Endothelial cell (in vitro differentiated cells): ENCODE results near the gene SORCS3. TPM values are rescaled to one million over a fixed set of nuclear protein-coding genes. Genes with fewer than 3 reads are reported as not detected.

ENCODE experiments used
- DNase-seq: peaks from one replicate; pipeline ENCODE4 v3.0.0; 2021; ENCODE audit warnings: low spot score
- H3K27ac Mint-ChIP-seq: one replicate; pipeline ENCODE4 v1.8.0; 2021; ENCODE audit warnings: mixed read lengths, inconsistent platforms; ENCODE audit not compliant: unreplicated experiment
- H3K27me3 Mint-ChIP-seq: one replicate; pipeline ENCODE4 v1.8.0; 2021; ENCODE audit warnings: mild to moderate bottlenecking, moderate library complexity, mixed read lengths, inconsistent platforms; ENCODE audit not compliant: unreplicated experiment
- H3K36me3 Mint-ChIP-seq: one replicate; pipeline ENCODE4 v1.8.0; 2021; ENCODE audit warnings: mild to moderate bottlenecking, low read depth, mixed read lengths, inconsistent platforms; ENCODE audit not compliant: unreplicated experiment
- H3K4me1 Mint-ChIP-seq: one replicate; pipeline ENCODE4 v1.8.0; 2021; ENCODE audit warnings: mild to moderate bottlenecking, mixed read lengths, inconsistent platforms; ENCODE audit not compliant: unreplicated experiment
- H3K4me3 Mint-ChIP-seq: one replicate; pipeline ENCODE4 v1.8.0; 2021; ENCODE audit warnings: mild to moderate bottlenecking, mixed read lengths, inconsistent platforms; ENCODE audit not compliant: unreplicated experiment
- H3K9me3 Mint-ChIP-seq: one replicate; pipeline ENCODE4 v1.8.0; 2021; ENCODE audit warnings: mixed read lengths, inconsistent platforms; ENCODE audit not compliant: unreplicated experiment
- CTCF ChIP-seq: fragments of 200-600 bp; sonication (generic); IDR thresholded peaks from one replicate; pipeline ENCODE4 v1.5.0; 2021; ENCODE audit warnings: antibody characterized with exemption; ENCODE audit not compliant: unreplicated experiment
- total RNA-seq: library from RNA; stranded (reverse); fragmentation: NEBNext Ultra II Directional; extraction: Animal tissue kit (Norgen Biotek cat#: 25700); gene quantifications from one replicate; pipeline ENCODE4 v1.2.1, GENCODE V29; 2021; ENCODE audit not compliant: unreplicated experiment

SORCS3 gene
- total RNA-seq, 1 donor from 2014 or later: not detected

- H3K27me3 Mint-ChIP-seq: no peaks in the 10 kb centered on the region
- H3K36me3 Mint-ChIP-seq: no peaks in the 10 kb centered on the region
- DNase-seq: no peak
- H3K4me3 Mint-ChIP-seq: no peak overlapping the region
- H3K4me1 Mint-ChIP-seq: no peaks in the 10 kb centered on the region
- H3K27ac Mint-ChIP-seq: no peak overlapping the region
- no peak for TF ChIP-seq CTCF
- H3K9me3 Mint-ChIP-seq: no peaks in the 10 kb centered on the region
These were observed 504.6 kb downstream of the SORCS3 start for GRCh38 chr10:105145711-105146110.

DNA sequence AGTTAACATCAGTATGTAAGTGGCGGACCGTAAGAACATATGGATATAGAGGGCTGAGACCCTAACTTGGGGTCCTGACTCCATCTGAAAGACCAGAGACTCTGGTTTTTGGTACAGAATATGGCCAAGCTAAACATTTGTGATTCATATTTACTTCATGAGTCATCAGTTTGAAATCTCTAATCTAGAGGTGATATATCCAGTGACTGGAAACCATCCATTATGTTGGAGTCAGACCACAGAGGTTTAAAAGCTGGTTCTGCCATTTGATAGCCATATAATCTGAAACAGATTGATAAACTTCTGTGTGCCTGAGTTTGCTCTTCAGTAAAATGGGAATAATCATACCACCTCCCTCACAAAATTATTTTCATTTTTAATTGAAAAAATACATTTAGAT is 505.3 kb downstream of the SORCS3 start:
- Mint-ChIP-seq H3K4me3 (no peak overlapping the region), H3K9me3 (no peaks in the 10 kb centered on the region), H3K27me3 (no peaks in the 10 kb centered on the region), H3K4me1 (no peaks in the 10 kb centered on the region), H3K36me3 (no peaks in the 10 kb centered on the region), H3K27ac (no peak overlapping the region)
- no peak for DNase-seq
- TF ChIP-seq CTCF: no peak

DNA sequence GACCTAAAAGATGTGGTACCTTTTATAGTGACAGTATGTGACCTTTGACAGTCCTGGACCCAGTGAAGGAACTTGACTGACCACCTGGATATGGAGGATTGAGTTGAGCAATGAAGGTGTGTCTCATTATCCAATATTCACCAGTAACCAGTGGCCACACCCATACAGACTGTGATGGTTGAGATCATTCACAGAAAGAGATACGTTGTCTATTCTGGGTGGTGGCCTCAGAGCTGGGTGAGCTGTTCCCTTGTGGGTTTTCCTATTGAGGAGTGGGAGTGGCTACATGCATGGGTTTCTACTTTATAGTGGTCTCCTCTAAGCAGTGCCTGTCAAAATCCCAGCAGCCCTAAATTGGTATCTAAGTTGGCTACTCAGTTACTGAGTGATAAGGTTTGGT is 507.4 kb downstream of the SORCS3 start:
- Mint-ChIP-seq H3K4me3 (no peak overlapping the region), H3K27ac (no peak overlapping the region), H3K27me3 (no peaks in the 10 kb centered on the region), H3K9me3 (no peaks in the 10 kb centered on the region), H3K36me3 (no peaks in the 10 kb centered on the region), H3K4me1 (no peaks in the 10 kb centered on the region)
- DNase-seq: no peak
- TF ChIP-seq CTCF: no peak

DNA sequence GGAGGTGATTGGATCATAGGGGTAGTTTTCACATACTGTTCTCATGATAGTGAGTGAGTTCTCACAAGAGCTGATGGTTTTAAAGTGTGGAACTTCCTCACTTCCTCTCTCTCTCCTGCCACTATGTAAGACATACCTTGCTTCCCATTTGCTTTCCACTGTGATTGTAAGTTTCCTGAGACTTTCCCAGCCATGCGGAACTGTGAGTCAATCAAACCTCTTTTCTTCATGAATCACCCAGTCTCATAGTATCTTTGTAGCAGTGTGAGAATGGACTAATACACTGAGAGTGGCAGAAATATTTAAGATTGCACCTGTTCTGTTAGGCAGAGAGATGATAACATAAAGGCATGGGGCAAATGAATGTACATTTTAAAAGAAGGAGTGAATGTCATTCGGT is 507.8 kb downstream of the SORCS3 start:
- no peak for DNase-seq
- Mint-ChIP-seq H3K27ac (no peak overlapping the region), H3K9me3 (no peaks in the 10 kb centered on the region), H3K4me1 (no peaks in the 10 kb centered on the region), H3K27me3 (no peaks in the 10 kb centered on the region), H3K4me3 (no peak overlapping the region), H3K36me3 (no peaks in the 10 kb centered on the region)
- TF ChIP-seq CTCF: no peak

DNA sequence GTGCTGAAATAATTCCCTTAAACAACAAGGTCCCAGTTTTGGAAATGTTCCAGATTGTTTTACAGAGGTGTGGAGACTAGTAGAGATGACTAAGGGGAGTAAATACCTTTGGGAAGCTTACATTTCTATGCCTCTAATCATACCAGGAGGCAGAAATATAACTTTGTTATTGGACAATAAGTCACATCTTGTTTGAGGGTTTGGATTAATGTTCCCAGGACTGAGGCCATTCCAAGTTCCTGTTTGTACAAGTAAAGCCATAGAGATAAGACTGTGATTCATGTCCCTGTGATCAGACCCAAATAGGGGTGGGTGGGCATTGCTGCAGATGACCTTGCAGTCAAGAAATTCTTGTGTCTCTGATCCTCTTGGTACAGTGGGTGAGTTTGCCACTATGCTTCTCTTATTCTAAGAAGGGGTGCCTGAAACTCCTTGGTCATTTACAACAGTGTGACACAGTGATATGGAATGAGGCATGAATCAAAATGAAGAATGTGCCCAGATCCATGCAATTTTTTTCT is 508.3 kb downstream of the SORCS3 start:
- no peak for DNase-seq
- H3K9me3 Mint-ChIP-seq: no peaks in the 10 kb centered on the region
- no peak overlapping the region for H3K4me3 Mint-ChIP-seq
- no peak for TF ChIP-seq CTCF
- H3K27ac Mint-ChIP-seq: no peak overlapping the region
- H3K4me1 Mint-ChIP-seq: no peaks in the 10 kb centered on the region
- no peaks in the 10 kb centered on the region for H3K27me3 Mint-ChIP-seq
- H3K36me3 Mint-ChIP-seq: no peaks in the 10 kb centered on the region
